Measurements from ENCODE around the gene MBNL1.

DNA sequence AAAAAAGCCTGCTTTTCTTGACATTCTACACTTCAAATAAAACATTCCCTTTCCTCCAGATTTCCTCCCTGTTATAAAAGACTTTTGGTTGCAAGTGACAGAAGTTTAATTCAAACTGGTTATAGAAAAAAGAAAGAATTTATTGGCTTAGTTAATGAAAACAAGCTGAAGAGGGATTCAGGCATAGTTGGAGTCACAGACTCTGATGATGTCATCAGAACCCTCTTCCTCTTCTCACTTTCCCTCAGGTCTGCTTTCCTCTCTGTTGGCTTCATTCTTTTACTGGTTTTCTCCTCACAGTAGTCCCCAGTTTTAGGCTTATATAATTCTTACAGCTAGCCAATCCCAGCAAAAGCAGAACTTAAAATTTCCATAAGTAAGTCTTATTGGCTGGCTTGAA, 32.0 kb upstream of the MBNL1 start:
- TF ChIP-seq CTCF (conservative IDR thresholded peaks at IDR 0.05; ENCODE audit: low read length) (no peak), EZH2phosphoT487 (IDR thresholded peaks at IDR 0.05; ENCODE audit: borderline replicate concordance, low read depth, low read length) (no peak)
